GM10266 (cell line): Measurements from ENCODE around the gene AMHR2.
"Not testable (repeated sequence)": the region's sequence is repeated elsewhere in the genome, so short reads cannot be mapped to it uniquely, and the experiment has no call there.

Source experiments
- DNase-seq: peaks from one replicate; pipeline ENCODE4 v3.0.0; 2012; ENCODE audit errors: extremely low spot score
- TF ChIP-seq, protein P1 (sequence below): IDR thresholded peaks from 2 replicates; pipeline ENCODE4 v1.5.1; 2012; ENCODE audit warnings: mild to moderate bottlenecking, low read depth; ENCODE audit not compliant: control insufficient read depth, insufficient read depth; ENCODE audit errors: missing control alignments

The AMHR2 gene

DNA sequence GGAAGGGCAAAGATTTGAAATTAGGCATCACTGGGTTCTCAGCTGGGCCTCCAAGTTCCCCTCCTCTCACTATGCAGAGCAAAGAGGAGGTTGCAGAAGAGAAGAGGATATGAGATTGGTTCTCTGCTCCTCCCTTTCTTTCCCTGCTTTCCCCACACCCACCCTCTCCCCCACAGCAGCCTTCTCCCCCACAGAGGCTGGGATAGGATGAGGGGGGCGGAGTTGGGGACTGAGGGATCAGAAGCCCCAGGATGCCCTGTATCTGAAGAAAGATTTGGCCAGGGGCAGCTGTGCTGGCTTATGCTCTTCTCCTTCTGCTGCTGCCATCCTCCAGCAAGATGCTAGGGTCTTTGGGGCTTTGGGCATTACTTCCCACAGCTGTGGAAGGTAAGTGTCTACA is at the start of gene AMHR2:
Gene AMHR2 (plus strand): TSS at position 259 of the 400 bp plus-strand sequence. CDS start 80 bp downstream, at position 339.
- no peak for DNase-seq
- TF ChIP-seq, protein P1, sequence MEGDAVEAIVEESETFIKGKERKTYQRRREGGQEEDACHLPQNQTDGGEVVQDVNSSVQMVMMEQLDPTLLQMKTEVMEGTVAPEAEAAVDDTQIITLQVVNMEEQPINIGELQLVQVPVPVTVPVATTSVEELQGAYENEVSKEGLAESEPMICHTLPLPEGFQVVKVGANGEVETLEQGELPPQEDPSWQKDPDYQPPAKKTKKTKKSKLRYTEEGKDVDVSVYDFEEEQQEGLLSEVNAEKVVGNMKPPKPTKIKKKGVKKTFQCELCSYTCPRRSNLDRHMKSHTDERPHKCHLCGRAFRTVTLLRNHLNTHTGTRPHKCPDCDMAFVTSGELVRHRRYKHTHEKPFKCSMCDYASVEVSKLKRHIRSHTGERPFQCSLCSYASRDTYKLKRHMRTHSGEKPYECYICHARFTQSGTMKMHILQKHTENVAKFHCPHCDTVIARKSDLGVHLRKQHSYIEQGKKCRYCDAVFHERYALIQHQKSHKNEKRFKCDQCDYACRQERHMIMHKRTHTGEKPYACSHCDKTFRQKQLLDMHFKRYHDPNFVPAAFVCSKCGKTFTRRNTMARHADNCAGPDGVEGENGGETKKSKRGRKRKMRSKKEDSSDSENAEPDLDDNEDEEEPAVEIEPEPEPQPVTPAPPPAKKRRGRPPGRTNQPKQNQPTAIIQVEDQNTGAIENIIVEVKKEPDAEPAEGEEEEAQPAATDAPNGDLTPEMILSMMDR: no peak

- not testable (repeated sequence) for DNase-seq
These were observed 49.4 kb upstream of the AMHR2 start for GRCh38 chr12:53374277-53374676.

GRCh38 chr12:53376747-53377146 is 46.9 kb upstream of the AMHR2 start:
- DNase-seq: no peak
- TF ChIP-seq, protein P1: no peak

- TF ChIP-seq, protein P1: no peak
- no peak for DNase-seq
These were observed 45.4 kb upstream of the AMHR2 start for GRCh38 chr12:53378222-53378621.

- TF ChIP-seq, protein P1: no peak
These were observed 44.8 kb upstream of the AMHR2 start for GRCh38 chr12:53378724-53379388.

GRCh38 chr12:53379389-53380103 is 44.1 kb upstream of the AMHR2 start:
- TF ChIP-seq, protein P1: no peak
- peak; percentile 92 for DNase-seq

More at GRCh38 chr12:53378724-53379388, 44.8 kb upstream of the AMHR2 start:
- no peak for DNase-seq

- peak; percentile 89 for DNase-seq
- TF ChIP-seq, protein P1: no peak
These were observed 43.4 kb upstream of the AMHR2 start, which contains the start of gene SP1 for GRCh38 chr12:53380104-53380793. Gene SP1, plus strand, starts transcription at chr12:53380176. Its CDS starts 116 bp downstream, at chr12:53380292.
